ENCODE measurements around the gene RALGPS1.

- TF ChIP-seq, protein P1, sequence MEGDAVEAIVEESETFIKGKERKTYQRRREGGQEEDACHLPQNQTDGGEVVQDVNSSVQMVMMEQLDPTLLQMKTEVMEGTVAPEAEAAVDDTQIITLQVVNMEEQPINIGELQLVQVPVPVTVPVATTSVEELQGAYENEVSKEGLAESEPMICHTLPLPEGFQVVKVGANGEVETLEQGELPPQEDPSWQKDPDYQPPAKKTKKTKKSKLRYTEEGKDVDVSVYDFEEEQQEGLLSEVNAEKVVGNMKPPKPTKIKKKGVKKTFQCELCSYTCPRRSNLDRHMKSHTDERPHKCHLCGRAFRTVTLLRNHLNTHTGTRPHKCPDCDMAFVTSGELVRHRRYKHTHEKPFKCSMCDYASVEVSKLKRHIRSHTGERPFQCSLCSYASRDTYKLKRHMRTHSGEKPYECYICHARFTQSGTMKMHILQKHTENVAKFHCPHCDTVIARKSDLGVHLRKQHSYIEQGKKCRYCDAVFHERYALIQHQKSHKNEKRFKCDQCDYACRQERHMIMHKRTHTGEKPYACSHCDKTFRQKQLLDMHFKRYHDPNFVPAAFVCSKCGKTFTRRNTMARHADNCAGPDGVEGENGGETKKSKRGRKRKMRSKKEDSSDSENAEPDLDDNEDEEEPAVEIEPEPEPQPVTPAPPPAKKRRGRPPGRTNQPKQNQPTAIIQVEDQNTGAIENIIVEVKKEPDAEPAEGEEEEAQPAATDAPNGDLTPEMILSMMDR (IDR thresholded peaks at IDR 0.05; ENCODE audit: low read length), result peak; percentile 88
- no peak for TF ChIP-seq EZH2 (optimal IDR thresholded peaks at IDR 0.05; ENCODE audit: low read depth, low read length)
- no peak for TF ChIP-seq EZH2phosphoT487 (IDR thresholded peaks at IDR 0.05; ENCODE audit: low read length)
Observed at GRCh38 chr9:127214421-127215267, 300.1 kb downstream of the RALGPS1 start.
